ENCODE measurements around the gene SLC25A34. TPM values are rescaled to one million over a fixed set of nuclear protein-coding genes. Genes with fewer than 3 reads are reported as not detected.

The SLC25A34 gene
- total and polyA plus RNA-seq, 7 experiments from 2014 or later = 0.08 to 4.6 (median 2.0) TPM; not detected in 1

- Mint-ChIP-seq H3K9me3 (peaks cover 0 to 2% (median 0%) of the 10 kb centered on the region in 11 donors), H3K36me3 (peaks cover 0 to 17% (median 0%) of the 10 kb centered on the region in 5 donors), H3K4me1 (peaks cover 14 to 31% (median 24%) of the 10 kb centered on the region in 7 donors), H3K27ac (no peak overlapping the region), H3K4me3 (no peak overlapping the region), H3K27me3 (no peaks in the 10 kb centered on the region)
- ChIA-PET POLR2A (interaction anchor here (0.6 to 0.9 kb wide), 2 partner anchors 8 to 24 kb away, joined by 3 to 4 read pairs; no protein-coding TSS in a partner anchor), CTCF (no interaction called here)
- no peak for DNase-seq
- no peak for ATAC-seq
- Histone ChIP-seq H3K27ac (ENCODE audit: low read depth, low read length) (no peak overlapping the region), H3K36me3 (ENCODE audit: control insufficient read depth in 2 of 3, insufficient read depth in 3 of 3, low read length in 3 of 3) (peaks cover 0 to 9% (median 0%) of the 10 kb centered on the region in 3 experiments), H3K27me3 (ENCODE audit: control insufficient read depth in 2 of 2, insufficient read depth in 2 of 2, low read length in 2 of 2) (no peaks in the 10 kb centered on the region), H3K4me3 (ENCODE audit: low read length) (no peak overlapping the region), H3K9me3 (ENCODE audit: control insufficient read depth in 2 of 3, low read length in 3 of 3) (no peaks in the 10 kb centered on the region), H3K4me1 (ENCODE audit: control insufficient read depth in 2 of 2, insufficient read depth in 2 of 2, low read length in 2 of 2) (no peaks in the 10 kb centered on the region)
- intact Hi-C loops (cut with micrococcal nuclease) = no loop called here
Observed at GRCh38 chr1:15709226-15709625, 26.8 kb upstream of the SLC25A34 start.

- H3K4me1 ChIP-seq (ENCODE audit: control insufficient read depth in 2 of 2, insufficient read depth in 2 of 2, low read length in 2 of 2) = no peaks in the 10 kb centered on the region
- peaks cover 0 to 8% (median 0%) of the 10 kb centered on the region in 5 donors for H3K36me3 Mint-ChIP-seq
- peaks cover 7 to 23% (median 14%) of the 10 kb centered on the region in 7 donors for H3K4me1 Mint-ChIP-seq
- peaks cover 0 to 2% (median 0%) of the 10 kb centered on the region in 11 donors for H3K9me3 Mint-ChIP-seq
- CTCF ChIA-PET = no interaction called here
- no peaks in the 10 kb centered on the region for H3K27me3 Mint-ChIP-seq
- no peak for DNase-seq
- H3K27ac ChIP-seq (ENCODE audit: low read depth, low read length) = no peak overlapping the region
- intact Hi-C loops (cut with micrococcal nuclease) = no loop called here
- H3K4me3 ChIP-seq (ENCODE audit: low read length) = no peak overlapping the region
- no peak overlapping the region for H3K4me3 Mint-ChIP-seq
- no peak for ATAC-seq
- H3K27me3 ChIP-seq (ENCODE audit: control insufficient read depth in 2 of 2, insufficient read depth in 2 of 2, low read length in 2 of 2) = no peaks in the 10 kb centered on the region
- no peaks in the 10 kb centered on the region for H3K9me3 ChIP-seq (ENCODE audit: control insufficient read depth in 2 of 3, low read length in 3 of 3)
- no peak overlapping the region for H3K27ac Mint-ChIP-seq
- peaks cover 0 to 22% (median 9%) of the 10 kb centered on the region in 3 experiments for H3K36me3 ChIP-seq (ENCODE audit: control insufficient read depth in 2 of 3, insufficient read depth in 3 of 3, low read length in 3 of 3)
- POLR2A ChIA-PET = interaction anchor here (0.6 kb wide), 1 partner anchor 533 kb away, joined by 3 read pairs; no protein-coding TSS in a partner anchor
Observed at GRCh38 chr1:15712168-15712567, 23.9 kb upstream of the SLC25A34 start.

- peaks cover 0 to under 1% (median 0%) of the 10 kb centered on the region in 11 donors for H3K9me3 Mint-ChIP-seq
- Histone ChIP-seq H3K36me3 (ENCODE audit: control insufficient read depth in 2 of 3, insufficient read depth in 3 of 3, low read length in 3 of 3) (peaks cover 0 to 45% (median 9%) of the 10 kb centered on the region in 3 experiments), H3K27ac (ENCODE audit: low read depth, low read length) (no peak overlapping the region), H3K4me1 (ENCODE audit: control insufficient read depth in 2 of 2, insufficient read depth in 2 of 2, low read length in 2 of 2) (no peaks in the 10 kb centered on the region), H3K27me3 (ENCODE audit: control insufficient read depth in 2 of 2, insufficient read depth in 2 of 2, low read length in 2 of 2) (no peaks in the 10 kb centered on the region), H3K4me3 (ENCODE audit: low read length) (no peak overlapping the region), H3K9me3 (ENCODE audit: control insufficient read depth in 2 of 3, low read length in 3 of 3) (no peaks in the 10 kb centered on the region)
- intact Hi-C loops (cut with micrococcal nuclease) = no loop called here
- peak overlapping the region in 3 of 9 donors; percentile 25 to 64 (median 45) for H3K27ac Mint-ChIP-seq
- ChIA-PET POLR2A (interaction anchor here (0.6 kb wide), 1 partner anchor 109 kb away, joined by 3 read pairs; no protein-coding TSS in a partner anchor), CTCF (no interaction called here)
- no peak overlapping the region for H3K4me3 Mint-ChIP-seq
- DNase-seq = no peak
- peaks cover 7 to 16% (median 12%) of the 10 kb centered on the region in 7 donors for H3K4me1 Mint-ChIP-seq
- H3K36me3 Mint-ChIP-seq = peaks cover 0 to 16% (median 2%) of the 10 kb centered on the region in 5 donors
- no peak for ATAC-seq
- H3K27me3 Mint-ChIP-seq = no peaks in the 10 kb centered on the region
Observed at GRCh38 chr1:15714406-15715136, 21.5 kb upstream of the SLC25A34 start.

GRCh38 chr1:15717418-15718125 lies 18.5 kb upstream of the SLC25A34 start:
- POLR2A ChIA-PET = interaction anchor here (0.5 kb wide), 1 partner anchor 94 kb away, joined by 3 read pairs; no protein-coding TSS in a partner anchor
- Mint-ChIP-seq H3K4me1 (peaks cover 0 to 14% (median 5%) of the 10 kb centered on the region in 7 donors), H3K27ac (peak overlapping the region in 1 of 9 donors; percentile 23), H3K36me3 (peaks cover 0 to 25% (median 2%) of the 10 kb centered on the region in 5 donors), H3K4me3 (no peak overlapping the region), H3K9me3 (no peaks in the 10 kb centered on the region), H3K27me3 (no peaks in the 10 kb centered on the region)
- no peak for DNase-seq
- peaks cover 0 to 71% (median 9%) of the 10 kb centered on the region in 3 experiments for H3K36me3 ChIP-seq (ENCODE audit: control insufficient read depth in 2 of 3, insufficient read depth in 3 of 3, low read length in 3 of 3)
- no peaks in the 10 kb centered on the region for H3K27me3 ChIP-seq (ENCODE audit: control insufficient read depth in 2 of 2, insufficient read depth in 2 of 2, low read length in 2 of 2)
- no peaks in the 10 kb centered on the region for H3K4me1 ChIP-seq (ENCODE audit: control insufficient read depth in 2 of 2, insufficient read depth in 2 of 2, low read length in 2 of 2)
- ATAC-seq = no peak
- CTCF ChIA-PET = no interaction called here
- H3K9me3 ChIP-seq (ENCODE audit: control insufficient read depth in 2 of 3, low read length in 3 of 3) = no peaks in the 10 kb centered on the region
- no peak overlapping the region for H3K4me3 ChIP-seq (ENCODE audit: low read length)
- intact Hi-C loops (cut with micrococcal nuclease) = no loop called here
- no peak overlapping the region for H3K27ac ChIP-seq (ENCODE audit: low read depth, low read length)

- H3K9me3 ChIP-seq (ENCODE audit: control insufficient read depth in 2 of 3, low read length in 3 of 3) = no peaks in the 10 kb centered on the region
- POLR2A ChIA-PET = interaction anchor here (0.7 kb wide), 1 partner anchor 64 kb away, joined by 3 read pairs; no protein-coding TSS in a partner anchor
- H3K27me3 Mint-ChIP-seq = no peaks in the 10 kb centered on the region
- CTCF ChIA-PET = interaction anchor here (0.6 kb wide), 1 partner anchor 77 kb away, joined by 6 read pairs; no protein-coding TSS in a partner anchor
- H3K27ac Mint-ChIP-seq = no peak overlapping the region
- ATAC-seq (no peak), DNase-seq (no peak)
- H3K27me3 ChIP-seq (ENCODE audit: control insufficient read depth in 2 of 2, insufficient read depth in 2 of 2, low read length in 2 of 2) = no peaks in the 10 kb centered on the region
- H3K4me3 ChIP-seq (ENCODE audit: low read length) = no peak overlapping the region
- peaks cover 0 to 30% (median 2%) of the 10 kb centered on the region in 5 donors for H3K36me3 Mint-ChIP-seq
- peaks cover 0 to 11% (median 5%) of the 10 kb centered on the region in 7 donors for H3K4me1 Mint-ChIP-seq
- intact Hi-C loops (cut with micrococcal nuclease) = no loop called here
- peaks cover 0 to 77% (median 9%) of the 10 kb centered on the region in 3 experiments for H3K36me3 ChIP-seq (ENCODE audit: control insufficient read depth in 2 of 3, insufficient read depth in 3 of 3, low read length in 3 of 3)
- H3K27ac ChIP-seq (ENCODE audit: low read depth, low read length) = no peak overlapping the region
- H3K9me3 Mint-ChIP-seq = no peaks in the 10 kb centered on the region
- H3K4me3 Mint-ChIP-seq = no peak overlapping the region
- no peaks in the 10 kb centered on the region for H3K4me1 ChIP-seq (ENCODE audit: control insufficient read depth in 2 of 2, insufficient read depth in 2 of 2, low read length in 2 of 2)
Observed at GRCh38 chr1:15718199-15718601, 17.9 kb upstream of the SLC25A34 start.

- intact Hi-C loops (cut with micrococcal nuclease) = no loop called here
- Histone ChIP-seq H3K9me3 (ENCODE audit: control insufficient read depth in 2 of 3, low read length in 3 of 3) (no peaks in the 10 kb centered on the region), H3K27me3 (ENCODE audit: control insufficient read depth in 2 of 2, insufficient read depth in 2 of 2, low read length in 2 of 2) (no peaks in the 10 kb centered on the region), H3K4me3 (ENCODE audit: low read length) (no peak overlapping the region), H3K4me1 (ENCODE audit: control insufficient read depth in 2 of 2, insufficient read depth in 2 of 2, low read length in 2 of 2) (no peaks in the 10 kb centered on the region), H3K36me3 (ENCODE audit: control insufficient read depth in 2 of 3, insufficient read depth in 3 of 3, low read length in 3 of 3) (peaks cover 0 to 85% (median 9%) of the 10 kb centered on the region in 3 experiments), H3K27ac (ENCODE audit: low read depth, low read length) (no peak overlapping the region)
- no peak overlapping the region for H3K4me3 Mint-ChIP-seq
- ATAC-seq (no peak), DNase-seq (no peak)
- ChIA-PET CTCF (interaction anchor here (1.7 kb wide), 1 partner anchor 123 kb away, joined by 3 read pairs; no protein-coding TSS in a partner anchor), POLR2A (no interaction called here)
- no peaks in the 10 kb centered on the region for H3K27me3 Mint-ChIP-seq
- H3K9me3 Mint-ChIP-seq = no peaks in the 10 kb centered on the region
- peaks cover 0 to 30% (median 0%) of the 10 kb centered on the region in 5 donors for H3K36me3 Mint-ChIP-seq
- H3K27ac Mint-ChIP-seq = peak overlapping the region in 2 of 9 donors; percentile 16 to 69
- H3K4me1 Mint-ChIP-seq = peaks cover 0 to 7% (median 1%) of the 10 kb centered on the region in 7 donors
Observed at GRCh38 chr1:15719381-15720120, 16.5 kb upstream of the SLC25A34 start.

Measured in naive thymus-derived CD4-positive, alpha-beta T cell (primary cell).